ENCODE data around the gene CNTNAP2. TPM values are rescaled to one million over a fixed set of nuclear protein-coding genes. Genes with fewer than 3 reads are reported as not detected.
A peak's percentile ranks its signal among the peaks of the same experiment; 100 is the strongest.

CNTNAP2 gene
- total RNA-seq, 1 donor from 2014 or later = 1.9 TPM

- DNase-seq = no peak
Measured at GRCh38 chr7:146296028-146296427, 179.4 kb downstream of the CNTNAP2 start.

- no peak for DNase-seq
Measured at GRCh38 chr7:146314962-146315361, 198.4 kb downstream of the CNTNAP2 start.

DNA sequence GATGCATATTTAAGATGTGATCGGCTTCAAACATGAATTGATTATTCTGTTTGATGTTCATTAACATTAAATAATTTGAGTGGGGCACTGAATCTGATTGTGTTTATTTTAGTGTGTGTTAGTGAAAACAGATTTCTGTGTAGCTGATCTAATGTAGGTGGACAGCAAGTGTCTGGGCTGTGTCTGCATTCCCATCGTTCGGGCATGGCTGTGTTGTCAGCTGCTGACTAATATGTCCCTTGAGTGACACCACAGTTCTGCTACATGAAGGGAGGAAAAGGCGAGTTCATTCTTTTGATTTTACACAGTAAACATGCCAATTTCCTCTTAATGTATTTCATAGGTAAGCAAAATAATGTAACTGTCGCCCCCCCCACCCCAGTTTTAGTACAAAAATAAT is 203.0 kb downstream of the CNTNAP2 start:
- DNase-seq = no peak

DNA sequence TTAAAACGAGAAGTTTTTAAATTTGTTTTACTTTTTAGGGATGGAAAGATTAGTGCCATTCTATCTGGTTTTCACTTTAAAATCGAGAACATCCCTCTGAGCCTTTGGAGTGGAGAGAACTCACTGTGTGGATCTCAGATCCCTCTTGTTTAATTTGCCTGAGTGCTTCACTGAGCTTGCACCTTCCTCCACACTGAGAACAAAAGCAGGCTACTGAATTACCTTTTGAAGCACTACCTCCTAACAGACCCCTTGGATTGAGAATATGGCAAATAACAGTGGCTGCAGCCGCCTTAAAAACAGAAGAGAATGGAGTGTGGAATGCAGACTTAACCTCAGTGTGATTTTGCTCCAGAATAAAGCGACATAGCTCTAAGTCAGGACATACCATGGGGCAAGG is 204.7 kb downstream of the CNTNAP2 start:
- DNase-seq = no peak

DNA sequence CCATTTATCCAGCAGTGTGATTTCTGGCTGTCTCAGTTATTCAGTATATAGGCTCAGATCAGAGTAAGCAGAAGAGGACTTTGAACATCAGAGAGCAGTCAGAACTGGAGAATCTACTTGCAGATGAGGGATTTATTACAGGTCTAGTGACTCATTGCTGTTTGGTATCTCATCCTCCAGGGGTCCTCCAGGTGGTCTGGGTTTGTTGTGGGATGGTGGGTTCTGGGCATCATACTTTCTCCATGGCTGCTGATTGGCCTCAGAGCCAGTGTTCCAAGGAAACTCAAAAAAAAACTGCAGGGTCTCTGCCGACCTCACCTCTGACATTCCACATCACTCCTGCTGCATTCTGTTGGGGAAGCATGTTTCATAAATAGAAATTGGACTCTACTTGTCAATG is 214.8 kb downstream of the CNTNAP2 start:
- no peak for DNase-seq

DNA sequence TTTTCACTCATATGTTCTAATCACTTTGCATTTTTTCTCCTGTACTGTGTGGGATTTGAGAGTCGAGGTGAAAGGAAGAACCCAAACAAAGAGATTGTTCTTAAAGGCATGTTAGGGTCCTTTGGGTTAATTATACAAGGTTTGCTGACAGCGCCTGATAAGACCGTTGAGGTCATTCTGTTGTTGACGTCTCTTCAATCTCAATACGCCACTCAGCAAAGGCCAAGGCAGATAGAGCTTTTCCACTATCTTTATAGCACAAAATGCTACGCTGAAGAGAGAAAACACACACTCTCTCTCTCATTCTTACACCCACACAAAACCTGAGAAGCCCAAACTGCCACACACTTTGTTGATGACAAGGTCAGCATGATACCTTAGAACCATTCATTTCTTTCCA is 228.7 kb downstream of the CNTNAP2 start:
- DNase-seq = no peak

DNA sequence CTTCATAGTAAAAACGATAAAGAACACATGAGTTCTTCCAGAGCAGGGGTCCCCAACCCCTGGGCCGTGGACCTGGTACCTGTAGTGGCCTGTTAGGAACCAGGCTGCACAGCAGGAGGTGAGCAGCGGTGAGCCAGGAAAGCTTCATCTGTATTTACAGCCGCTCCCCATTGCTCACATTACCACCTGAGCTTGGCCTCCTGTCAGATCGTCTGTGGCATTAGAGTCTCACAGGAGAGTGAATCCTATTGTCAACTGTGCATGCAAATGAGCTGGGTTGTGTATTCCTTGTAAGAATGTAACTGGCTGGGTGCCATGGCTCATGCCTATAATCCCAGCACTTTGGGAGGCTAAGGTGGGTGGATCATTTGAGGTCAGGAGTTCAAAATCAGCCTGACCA is 229.5 kb downstream of the CNTNAP2 start:
- no peak for DNase-seq

GRCh38 chr7:146355216-146355615 is 238.6 kb downstream of the CNTNAP2 start:
- no peak for DNase-seq

GRCh38 chr7:146359176-146359575 is 242.6 kb downstream of the CNTNAP2 start:
- no peak for DNase-seq

DNA sequence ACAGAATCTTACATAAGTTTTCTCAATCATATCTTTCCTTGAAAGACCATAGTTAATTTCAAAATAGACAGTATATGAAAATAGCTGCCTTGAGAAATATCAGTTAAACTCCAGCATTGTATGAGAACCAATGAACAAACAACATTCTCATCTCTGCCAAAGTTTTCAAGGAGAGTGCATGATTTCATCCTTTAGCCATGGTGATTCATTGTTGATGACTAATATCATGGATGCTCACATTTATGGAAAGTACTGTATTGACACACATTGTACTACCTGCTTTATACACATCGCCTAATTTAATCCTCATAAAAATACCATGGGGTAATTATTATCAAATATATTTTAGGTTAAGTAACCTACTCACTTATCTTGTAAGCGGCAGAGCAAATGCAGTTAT is 250.3 kb downstream of the CNTNAP2 start:
- DNase-seq = no peak

GRCh38 chr7:146370171-146370570 is 253.6 kb downstream of the CNTNAP2 start:
- DNase-seq = no peak

- peak; percentile 26 for DNase-seq
Measured at GRCh38 chr7:146375170-146375569, 258.6 kb downstream of the CNTNAP2 start.

DNA sequence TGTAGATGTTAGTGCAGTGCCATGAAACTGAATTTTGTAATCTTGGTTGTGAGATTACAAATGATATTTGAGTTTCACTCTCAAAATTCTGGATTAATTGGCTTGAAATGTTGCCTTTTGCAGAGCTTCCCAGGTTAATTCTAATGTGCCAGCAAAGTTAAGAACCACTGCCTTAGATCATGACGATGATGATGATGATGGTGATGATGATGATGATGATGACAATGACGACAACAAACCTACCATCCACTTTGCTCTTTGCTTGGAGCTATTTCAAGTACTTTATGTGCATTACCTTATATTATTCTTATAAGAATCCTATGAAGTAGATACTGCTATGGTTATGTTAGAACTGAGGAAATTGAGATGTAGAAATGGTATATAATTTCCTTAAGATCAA is 261.6 kb downstream of the CNTNAP2 start:
- DNase-seq = no peak

DNA sequence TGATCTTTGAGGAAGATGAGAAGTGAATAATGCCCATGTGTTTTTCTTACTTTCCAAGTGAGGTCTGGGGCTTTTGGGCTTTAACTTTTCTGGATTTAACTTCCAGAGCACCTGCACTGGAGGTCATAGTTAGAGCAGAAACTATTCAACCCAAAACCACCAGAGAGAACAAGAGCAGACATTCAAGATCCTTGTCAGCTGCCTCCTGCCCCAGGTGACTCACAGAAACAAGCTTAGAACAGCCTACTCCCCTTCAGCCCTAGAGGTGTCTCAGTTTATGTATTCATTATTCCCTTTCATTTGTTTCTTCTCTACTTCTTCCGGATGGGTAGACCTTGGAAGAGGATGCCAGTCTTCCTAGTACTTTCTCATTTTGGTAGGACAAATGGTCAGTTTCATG is 270.5 kb downstream of the CNTNAP2 start:
- no peak for DNase-seq

- DNase-seq = no peak
Measured at GRCh38 chr7:146388928-146389327, 272.3 kb downstream of the CNTNAP2 start.

- DNase-seq = no peak
Measured at GRCh38 chr7:146393346-146393745, 276.7 kb downstream of the CNTNAP2 start.

GRCh38 chr7:146397141-146397540 is 280.5 kb downstream of the CNTNAP2 start:
- DNase-seq = no peak

DNA sequence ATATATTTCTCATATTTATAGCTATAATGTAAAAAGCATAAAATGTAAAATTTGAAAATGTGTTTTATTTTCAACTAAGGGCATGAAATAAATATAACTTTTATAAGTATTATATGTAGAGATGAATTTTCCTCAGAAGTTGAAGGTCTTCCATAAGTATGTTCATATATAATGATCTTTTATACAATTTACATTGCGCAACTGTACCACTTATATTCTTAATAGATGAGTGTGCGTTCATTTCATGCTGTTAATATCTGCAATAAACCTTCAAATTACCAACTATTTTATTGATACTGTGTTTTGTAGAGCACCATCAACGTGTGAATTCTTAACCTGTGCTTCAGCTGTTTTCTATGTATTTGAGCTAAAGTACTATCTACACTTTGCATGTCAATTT is 285.3 kb downstream of the CNTNAP2 start:
- DNase-seq = no peak

- DNase-seq = no peak
Measured at GRCh38 chr7:146405737-146406136, 289.1 kb downstream of the CNTNAP2 start.

GRCh38 chr7:146411975-146412374 is 295.4 kb downstream of the CNTNAP2 start:
- DNase-seq = no peak

- no peak for DNase-seq
Measured at GRCh38 chr7:146412781-146413180, 296.2 kb downstream of the CNTNAP2 start.

GRCh38 chr7:146414373-146414772 is 297.8 kb downstream of the CNTNAP2 start:
- DNase-seq = no peak

DNA sequence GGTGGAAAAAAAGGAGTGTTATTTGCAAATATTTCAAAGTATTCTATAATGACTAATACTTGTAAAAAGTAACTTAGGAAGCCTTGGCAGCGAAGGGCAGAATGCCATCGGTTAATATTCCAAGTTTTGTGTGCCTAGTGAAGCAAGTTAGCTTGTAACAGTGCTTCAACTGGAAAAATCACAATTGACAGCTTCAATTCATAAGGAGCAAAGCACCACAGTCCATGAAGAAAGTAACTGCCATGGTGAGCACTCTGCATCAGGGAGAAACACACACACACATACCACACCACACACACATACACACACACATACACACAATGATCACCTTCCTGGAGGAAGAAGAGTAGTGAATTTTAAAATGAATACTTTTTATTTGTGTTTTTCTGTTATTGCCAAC is 298.3 kb downstream of the CNTNAP2 start:
- no peak for DNase-seq

GRCh38 chr7:146417176-146417575 is 300.6 kb downstream of the CNTNAP2 start:
- DNase-seq = no peak

- DNase-seq = no peak
Measured at GRCh38 chr7:146423446-146423845, 306.8 kb downstream of the CNTNAP2 start.

- no peak for DNase-seq
Measured at GRCh38 chr7:146424084-146424483, 307.5 kb downstream of the CNTNAP2 start.

Measured in tongue (tissue), 2 donors.